Measurements from ENCODE around the gene BRINP2.

BRINP2 gene

DNA sequence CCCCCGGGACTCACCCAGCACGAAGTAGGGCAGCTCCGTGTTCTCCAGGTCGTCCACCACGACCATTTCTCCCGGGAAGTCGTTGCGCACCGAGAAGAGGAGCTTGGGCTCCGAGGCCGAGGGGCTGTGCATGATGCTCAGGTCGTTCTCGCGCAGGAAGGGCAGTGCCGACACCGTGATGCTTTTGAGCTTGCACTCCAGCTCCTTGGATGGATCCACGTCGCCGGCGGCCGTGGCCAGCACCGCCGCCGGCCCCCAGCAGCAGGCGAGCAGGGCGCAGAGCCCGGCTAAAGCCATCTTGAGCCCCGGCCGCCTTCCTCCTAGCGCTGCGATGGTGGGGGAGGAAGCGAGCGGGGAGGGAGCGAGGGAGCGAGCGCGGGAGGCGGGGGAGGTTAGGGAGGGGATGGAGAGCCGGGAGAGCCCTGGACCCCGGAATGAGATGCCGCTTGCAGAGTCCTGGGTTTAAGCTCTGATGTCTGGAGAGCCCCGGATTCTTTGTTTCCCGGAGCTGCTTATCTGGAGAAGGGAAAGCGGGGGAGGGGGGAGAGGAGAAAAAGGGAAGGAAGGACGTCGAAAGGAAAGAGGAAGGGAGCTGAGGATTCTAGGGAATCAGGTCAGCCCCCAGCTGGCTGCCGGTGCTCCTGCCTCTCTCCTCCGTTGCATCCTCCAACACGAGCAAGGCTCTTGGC lies 6.2 kb upstream of the BRINP2 start, which contains the start of gene ASTN1:
TSS of gene ASTN1 (minus strand) at position 333 of the 689 bp plus-strand sequence. CDS start at position 297, 36 bp downstream.
- no peak for DNase-seq (ENCODE audit: low read depth in 2 of 2)

DNA sequence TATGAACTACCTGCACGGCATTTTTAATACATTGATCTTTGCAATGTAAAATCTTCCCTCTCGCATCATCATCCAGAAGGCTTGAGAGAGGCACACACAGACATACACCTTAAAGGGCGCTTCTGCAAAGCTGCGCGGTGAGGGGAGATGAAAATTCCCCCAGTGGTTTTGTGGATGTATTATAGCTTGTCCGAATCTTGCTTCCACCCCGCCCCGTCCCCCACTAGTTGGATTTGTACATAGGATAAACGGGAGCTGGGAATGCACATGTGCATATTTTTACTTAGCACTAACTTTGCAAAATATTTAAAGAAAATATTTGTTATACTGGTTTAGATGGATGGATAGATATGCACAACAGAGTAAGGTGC lies 5.7 kb upstream of the BRINP2 start:
- DNase-seq (ENCODE audit: low read depth in 2 of 2) = no peak

DNA sequence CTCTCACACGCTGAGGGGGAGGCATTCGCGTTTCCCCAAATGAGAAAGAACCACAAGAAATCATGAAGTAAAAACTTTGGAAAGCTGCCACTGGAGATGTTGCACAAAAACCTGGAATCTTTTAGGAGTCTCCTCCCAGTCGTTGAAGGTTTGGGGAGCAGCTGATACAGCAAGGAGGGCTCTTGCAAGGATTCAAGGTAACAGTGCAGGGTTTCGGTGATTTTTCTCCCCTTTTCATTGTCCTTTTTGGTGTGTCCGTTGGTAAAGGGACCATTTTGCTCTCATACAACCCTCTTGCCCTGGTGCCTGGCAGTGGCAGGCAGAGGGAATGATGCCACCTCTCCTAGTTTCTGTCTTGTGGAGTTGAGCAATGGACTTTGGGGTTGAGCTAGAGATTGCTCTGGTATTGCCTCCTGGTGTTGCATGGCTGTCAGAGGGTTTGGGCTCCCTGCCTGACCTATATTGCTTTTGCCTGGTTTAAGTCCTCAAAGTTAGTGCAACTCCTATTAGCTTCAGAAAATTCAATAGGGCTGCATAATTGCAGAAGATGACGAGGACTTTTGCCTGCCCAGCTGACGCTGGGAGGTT lies 872 bp downstream of the BRINP2 start:
- no peak for DNase-seq (ENCODE audit: low read depth in 2 of 2)

DNA sequence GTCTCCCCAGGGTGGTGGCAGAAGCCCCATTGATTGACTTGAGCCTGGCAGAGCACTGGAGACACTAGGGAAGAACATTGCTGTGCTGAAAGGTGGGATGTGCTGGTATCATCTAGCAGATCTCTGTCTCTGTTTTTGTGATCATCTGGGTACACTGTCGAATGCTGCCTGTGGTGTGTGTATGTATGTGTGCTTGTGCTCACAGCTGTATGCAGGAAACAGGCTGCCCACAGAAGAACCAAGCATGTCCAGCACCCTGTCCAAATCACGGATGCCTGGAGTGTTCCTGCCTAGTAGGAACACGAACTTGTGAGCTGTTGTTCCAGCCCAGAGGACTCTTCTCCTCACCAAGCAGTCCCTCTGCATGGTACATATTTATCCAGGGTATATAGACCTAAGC lies 1.5 kb downstream of the BRINP2 start:
- DNase-seq (ENCODE audit: low read depth in 2 of 2) = no peak

DNA sequence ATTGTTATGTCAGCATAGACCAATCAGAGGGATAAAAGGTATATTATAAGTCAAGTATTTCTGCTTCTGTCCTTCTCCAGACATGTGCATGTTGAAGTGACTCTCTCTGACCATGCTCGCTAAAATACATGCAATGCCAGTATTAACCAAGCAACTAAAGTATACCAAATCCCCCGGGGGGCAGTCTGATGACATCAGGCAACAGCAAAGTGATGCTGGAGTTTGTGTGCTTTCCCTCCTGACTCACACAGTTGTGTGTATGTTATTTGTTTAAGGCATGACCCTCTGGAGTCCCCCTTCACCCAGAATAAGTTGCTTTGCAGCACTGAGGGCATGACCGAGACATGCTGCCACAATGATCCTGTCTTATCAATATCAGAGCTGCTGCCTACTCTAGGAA lies 2.1 kb downstream of the BRINP2 start:
- no peak for DNase-seq (ENCODE audit: low read depth in 2 of 2)

DNA sequence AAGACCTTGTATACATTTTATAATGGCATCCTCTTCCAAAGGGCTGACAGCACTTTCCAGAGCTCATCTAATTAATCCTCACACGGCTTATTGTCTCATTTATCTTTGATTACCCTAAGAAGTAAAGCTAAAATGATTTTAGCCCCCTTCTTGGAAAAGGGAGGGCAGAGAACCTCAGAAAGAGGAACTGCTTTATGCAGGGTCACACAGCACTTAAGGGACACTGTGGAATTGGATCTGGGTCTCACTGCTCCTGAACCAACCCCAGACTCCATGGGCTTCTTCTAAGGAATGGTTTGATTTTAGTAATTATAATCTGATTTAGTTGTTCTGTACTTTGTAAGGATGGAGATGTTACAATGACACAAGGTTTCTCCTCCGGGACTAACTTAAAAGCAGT lies 3.2 kb downstream of the BRINP2 start:
- no peak for DNase-seq (ENCODE audit: low read depth in 2 of 2)

DNA sequence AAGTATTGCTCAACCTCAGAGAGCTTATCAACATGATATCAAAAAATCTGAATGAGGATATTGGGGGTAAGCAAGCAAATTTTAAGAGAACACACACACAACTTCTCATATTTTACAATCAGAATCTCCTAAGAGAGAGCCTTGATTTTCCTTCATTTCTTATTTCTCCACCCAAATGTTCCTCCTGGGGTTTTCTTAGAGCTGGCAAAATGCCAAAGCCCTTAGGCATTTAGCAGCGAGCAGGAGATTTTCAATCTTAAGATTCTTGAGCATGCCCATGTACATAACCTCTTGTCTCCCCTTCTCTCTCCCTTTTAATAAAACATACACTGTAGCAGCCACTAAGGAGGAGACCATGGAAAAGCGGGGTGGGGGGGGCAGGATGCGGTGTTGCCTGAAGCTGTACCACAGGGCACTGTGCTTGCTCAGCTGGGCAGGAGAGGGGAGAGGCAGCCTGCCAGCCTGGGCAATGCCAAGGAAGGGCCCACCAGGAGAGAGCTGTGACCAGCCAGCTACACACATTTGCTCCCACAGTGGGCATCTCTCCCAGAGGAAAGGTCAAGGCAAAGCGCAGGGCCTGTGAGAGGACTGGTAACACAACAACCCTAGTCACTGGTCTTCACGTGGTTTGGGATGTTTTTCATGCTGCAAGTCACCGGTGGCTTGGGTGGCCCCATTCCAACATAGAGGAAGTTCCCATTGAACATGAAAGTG lies 4.3 kb downstream of the BRINP2 start:
- DNase-seq (ENCODE audit: low read depth in 2 of 2) = no peak

DNA sequence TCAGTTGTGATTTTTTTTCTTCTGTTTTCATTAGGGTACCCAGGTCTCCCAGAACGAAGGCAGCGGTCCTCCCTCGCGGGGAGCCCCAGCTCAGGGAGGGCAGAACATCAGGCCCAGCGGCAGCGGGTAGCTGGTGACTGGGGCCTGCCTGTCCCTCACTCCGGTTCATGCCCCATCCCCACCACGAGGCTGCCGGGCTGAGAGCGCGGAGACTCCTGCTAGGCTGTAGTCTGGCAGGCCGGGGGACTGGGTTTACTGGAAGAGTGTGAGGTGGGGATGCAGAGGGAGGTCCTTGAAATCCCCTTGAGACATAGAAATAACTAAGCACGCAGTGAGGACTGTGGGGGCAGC lies 10.5 kb downstream of the BRINP2 start:
- no peak for DNase-seq (ENCODE audit: low read depth in 2 of 2)

DNA sequence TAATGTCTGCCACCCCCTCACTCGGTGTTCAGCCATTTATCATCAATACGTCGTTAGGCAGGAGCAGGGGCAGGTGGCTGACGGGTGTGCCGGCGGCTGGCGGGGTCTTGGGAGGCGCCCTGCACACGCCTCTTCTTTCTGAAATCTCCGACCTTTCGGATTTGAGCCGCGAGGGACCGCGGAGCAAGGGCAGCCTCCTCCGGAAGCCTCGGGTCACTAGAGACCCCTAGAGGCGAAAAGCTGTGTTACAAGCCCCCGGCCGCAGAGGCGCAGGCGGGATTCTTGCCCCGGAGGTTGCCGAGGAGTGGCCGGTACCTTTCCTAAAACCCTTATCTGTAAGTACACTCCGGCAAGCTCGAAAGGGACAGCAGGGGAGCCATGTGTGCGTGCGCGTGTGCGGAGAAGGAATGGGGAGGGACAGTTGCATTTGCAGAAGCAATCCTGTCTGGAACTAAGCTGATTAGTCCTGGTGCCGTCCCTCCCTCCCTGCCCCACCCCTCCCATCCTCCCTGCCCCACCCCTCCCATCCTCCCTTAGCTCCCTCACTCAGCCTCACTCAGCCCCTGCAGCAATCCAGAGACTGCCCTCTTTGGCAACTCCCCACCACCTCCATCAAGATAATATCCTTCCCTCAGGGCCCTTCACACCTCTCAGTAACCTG lies 11.0 kb downstream of the BRINP2 start:
- DNase-seq (ENCODE audit: low read depth in 2 of 2) = no peak

DNA sequence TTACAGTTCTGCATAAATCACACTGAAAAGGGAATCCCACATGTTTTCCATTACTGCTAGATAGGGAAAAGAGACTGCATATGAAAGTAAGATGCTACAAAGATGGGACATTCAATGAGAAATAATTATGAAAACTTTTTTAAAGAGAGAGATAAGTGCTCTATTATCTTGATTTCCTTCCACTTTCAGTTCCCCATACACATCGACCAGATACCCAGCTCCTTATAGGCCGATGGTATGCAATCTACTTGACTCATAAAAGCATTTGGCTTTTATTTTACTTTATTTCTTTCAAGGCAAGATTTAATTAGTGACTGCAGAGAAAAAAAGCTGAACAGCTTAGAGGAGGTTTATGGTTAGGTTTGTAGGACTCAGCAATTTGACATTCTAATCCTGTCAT lies 13.1 kb downstream of the BRINP2 start:
- DNase-seq (ENCODE audit: low read depth in 2 of 2) = no peak

DNA sequence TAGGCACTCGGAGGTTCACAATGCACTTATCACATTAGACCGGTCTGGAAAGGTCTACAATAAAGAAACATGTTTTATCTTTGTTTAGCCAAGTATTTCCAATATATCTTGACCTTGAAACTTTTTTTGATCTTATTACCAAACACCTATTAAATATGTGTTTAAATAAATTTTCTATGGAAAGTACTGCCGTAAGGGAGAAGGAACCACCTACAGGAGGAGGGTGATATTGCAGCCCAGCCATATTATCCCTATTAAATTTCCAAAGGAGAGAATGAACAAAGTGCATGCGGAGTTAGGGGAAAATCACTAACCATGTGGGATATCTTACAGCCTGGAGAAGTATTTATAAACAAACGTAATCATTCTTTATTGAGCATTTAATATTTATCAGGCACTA lies 14.5 kb downstream of the BRINP2 start:
- DNase-seq (ENCODE audit: low read depth in 2 of 2) = no peak

DNA sequence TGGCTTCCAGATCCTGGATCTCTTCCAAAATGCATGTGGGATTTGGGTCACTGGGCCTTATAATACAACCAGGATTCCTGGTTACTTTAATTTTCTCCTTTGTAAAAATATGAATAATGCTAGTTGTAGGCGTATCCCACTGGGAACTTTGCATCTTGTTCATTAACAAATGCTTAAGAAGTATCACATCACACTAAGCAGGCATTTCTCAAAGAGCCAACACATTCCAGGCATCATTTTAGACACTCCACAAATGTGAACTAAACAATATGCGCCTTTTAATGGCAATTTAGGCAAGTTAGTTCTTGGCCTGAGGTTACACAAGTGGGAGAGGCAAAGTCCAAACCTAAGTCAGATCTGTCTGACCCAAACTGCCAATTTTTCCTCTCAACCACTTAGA lies 15.9 kb downstream of the BRINP2 start:
- no peak for DNase-seq (ENCODE audit: low read depth in 2 of 2)

DNA sequence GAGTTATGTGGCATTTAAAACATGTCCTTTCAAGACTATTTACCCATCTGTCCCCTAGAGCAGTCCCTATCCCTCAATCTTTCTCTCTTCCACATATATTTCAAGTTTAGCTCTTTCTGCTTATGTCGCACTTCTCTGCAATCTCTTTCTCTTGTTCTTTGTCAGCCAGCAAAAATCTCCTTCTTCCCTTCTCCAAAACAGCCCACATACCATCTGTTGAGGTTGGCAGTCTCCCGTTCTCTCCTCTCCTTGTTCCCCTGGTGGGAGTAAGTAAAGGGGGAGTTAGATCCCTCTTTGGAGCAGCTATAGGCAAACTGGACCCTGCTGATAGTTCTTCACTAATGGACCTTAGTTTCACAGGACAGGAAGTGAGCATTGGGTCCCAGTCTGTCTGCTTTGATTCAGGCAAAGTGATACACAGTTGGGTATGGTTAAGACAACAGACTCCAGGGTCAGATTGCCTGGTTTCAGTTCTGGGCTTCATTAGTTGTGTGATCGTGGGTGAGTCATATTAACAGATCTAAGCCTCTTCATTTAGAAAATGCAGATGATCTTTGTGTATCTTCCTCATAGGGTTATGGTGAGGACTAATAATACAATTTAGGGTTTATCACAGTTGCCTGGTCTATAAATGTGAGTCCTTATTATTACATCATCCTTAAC lies 19.7 kb downstream of the BRINP2 start:
- DNase-seq (ENCODE audit: low read depth in 2 of 2) = no peak

DNA sequence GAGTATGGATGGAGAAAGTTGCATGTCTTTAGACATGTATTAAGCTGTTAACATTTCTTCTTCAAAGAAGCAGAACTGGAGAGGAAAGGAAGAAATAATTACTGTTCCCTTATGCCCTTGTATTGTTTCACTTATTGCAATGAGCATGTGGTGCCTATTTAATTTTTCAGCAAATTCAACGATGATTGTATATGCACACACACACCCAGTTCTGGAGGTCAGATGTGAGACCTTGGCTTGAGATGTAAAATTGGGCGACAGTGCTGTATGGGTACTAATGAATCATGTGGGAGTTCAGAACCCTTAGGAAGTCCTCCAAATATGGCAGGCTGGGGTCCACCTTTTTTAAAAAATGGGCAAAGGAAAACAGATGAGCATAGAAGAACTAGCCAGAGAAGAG lies 27.5 kb downstream of the BRINP2 start:
- no peak for DNase-seq (ENCODE audit: low read depth in 2 of 2)

DNA sequence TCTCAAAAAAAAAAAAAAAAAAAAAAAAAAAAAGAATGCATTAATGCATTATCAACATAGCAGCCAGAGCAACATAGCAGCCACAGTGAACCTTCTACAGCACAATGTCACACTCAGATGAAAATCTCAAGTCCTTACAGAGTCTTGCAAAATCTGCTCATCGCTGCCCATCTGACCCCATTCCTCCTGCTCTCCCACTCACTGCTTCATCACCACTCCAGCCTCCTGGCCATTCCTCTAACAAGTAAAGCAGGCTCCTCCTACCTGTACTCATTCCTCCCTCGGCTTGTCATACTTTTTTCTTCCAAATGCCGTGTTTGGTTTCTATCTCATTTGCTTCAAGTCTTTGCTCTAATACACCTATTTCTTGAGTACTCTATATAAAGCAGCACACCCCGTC lies 29.5 kb downstream of the BRINP2 start:
- DNase-seq (ENCODE audit: low read depth in 2 of 2) = no peak

DNA sequence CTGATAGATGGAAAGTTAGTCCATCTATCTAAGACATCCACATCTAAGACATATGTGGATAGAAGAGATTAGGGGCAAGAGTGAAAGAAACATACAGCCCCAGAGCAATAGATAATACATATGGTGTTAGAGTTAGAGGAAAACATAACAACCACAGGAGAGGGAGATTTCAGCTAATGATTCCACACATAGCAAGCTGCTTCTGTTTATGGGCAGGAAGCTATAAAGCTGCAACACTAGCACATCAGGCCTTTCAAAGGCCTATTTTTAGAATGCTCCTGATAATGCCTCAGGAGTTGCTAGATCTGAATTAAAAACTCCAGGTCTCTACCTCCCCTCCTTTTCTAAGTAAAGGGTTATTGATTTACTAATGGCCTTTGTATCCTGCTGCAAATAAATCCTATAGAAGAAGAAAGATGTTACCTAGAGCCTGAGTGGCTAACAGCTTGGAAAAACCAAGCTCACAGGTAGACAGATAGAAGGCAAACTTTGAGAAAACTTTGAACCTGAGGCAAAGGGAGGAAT lies 36.1 kb downstream of the BRINP2 start:
- DNase-seq (ENCODE audit: low read depth in 2 of 2) = no peak

DNA sequence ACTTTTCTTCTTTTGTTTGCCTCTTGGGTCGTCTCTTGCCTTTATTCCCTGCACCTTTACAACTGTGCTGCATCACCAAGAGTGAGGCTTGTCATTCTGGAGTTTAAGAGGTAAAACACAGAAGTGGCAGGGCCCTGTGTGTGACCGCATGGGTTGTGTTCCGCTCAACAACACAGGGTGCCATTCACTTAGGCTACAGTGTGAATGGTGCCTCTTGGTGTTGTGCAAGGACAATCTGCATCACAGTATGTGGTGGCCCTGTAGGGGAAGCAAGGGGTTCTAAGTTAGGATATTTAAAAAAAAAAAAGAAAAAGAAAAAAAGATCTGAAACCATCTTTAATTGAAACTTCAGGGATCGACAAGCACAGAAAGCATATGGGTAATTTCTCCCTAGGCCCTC lies 38.2 kb downstream of the BRINP2 start:
- DNase-seq (ENCODE audit: low read depth in 2 of 2) = no peak

DNA sequence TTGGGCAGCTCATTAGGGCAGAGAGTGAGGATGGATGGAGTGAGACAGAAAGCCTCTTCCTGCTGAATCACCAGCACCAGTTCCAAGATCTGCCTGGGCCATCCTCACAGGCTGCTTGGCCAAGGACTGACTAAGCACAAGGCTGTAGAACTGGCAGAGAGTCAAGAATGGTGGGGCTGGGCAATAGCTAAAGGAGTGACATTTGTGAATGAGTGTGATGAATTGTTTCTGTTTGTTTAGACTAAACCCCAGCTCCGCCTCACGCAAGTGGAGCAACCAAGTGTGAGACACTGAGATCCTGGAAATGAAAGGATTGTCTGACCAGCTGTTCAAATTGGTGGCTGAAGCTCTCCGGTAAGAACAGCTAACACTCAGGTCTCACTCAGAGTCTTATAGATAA lies 38.6 kb downstream of the BRINP2 start:
- DNase-seq (ENCODE audit: low read depth in 2 of 2) = no peak

DNA sequence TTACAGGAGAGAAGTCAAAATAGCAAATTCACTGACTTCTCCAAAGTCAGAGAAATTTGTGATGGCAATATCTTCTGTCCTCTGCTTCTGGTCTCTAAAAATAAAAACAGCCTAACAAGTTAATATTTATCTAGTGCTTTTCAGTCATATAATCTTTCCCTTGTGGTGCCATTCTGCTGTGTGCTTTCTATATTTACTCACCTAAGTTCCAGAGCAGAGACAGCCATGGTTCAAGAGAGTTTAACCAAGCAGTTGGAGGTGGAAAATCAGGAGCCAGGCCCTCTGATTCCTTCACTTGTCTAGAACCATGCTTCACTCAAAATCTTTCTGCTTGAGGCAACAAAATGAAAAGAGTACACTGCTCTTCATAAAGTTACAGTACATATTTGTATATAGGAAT lies 39.3 kb downstream of the BRINP2 start:
- DNase-seq (ENCODE audit: low read depth in 2 of 2) = no peak

DNA sequence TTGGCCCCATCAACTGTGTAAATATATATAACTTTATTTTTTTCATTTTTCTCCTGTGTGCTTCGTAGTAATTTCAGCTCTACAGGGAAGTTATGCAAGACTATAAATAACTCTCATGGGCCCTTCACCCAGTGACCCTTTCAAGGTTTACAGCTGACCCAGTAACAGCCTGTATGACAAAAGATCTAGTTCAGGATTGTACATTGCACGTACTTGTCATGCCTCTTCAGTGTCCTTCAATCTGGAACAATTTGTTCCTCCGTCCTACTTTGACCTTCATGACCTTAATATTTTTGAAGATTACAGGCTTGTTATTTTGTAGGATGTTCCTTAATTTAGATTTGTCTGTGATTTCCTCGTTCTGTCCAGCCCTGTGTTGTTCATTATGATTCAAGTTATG lies 40.5 kb downstream of the BRINP2 start:
- no peak for DNase-seq (ENCODE audit: low read depth in 2 of 2)

DNA sequence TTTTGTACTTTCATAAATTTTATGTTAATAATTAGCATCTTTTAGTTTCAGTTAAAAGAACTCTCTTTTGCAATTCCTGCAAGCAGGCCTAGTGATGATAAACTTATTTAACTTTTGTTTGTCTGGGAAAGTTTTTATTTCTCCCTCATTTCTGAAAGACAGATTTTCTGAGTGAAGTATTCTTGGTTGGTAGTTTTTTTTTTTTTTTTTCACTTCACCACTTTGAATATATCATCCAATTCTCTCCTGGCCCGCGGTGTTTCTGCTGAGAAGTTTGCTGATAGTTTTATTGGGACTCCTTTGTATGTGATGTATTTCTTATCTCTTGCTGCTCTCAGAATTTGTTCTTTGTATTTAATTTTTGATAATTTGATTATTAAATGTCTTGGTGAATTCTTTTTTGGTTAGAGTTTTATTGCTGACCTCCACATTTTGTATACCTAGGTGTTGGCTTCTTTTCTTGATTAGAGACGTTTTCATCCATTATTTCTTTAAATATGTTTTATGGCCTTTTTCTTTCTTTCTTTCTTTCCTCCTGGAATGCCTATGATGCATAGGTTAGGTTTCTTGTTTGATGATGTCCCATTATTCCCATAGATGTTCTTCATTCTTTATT lies 45.9 kb downstream of the BRINP2 start:
- DNase-seq (ENCODE audit: low read depth in 2 of 2) = no peak
